Neuronal stem cell (in vitro differentiated cells): ENCODE measurements around the gene MYCBPAP.

Experiments used
- DNase-seq: peaks from one replicate; pipeline ENCODE4 v3.0.0-alpha.2; 2013; ENCODE audit warnings: low spot score
- H2AFZ ChIP-seq: one replicate; pipeline ENCODE4 v1.6.1; 2013; ENCODE audit warnings: mild to moderate bottlenecking, low read length, inconsistent platforms
- H2AK5ac ChIP-seq: 2 replicates; pipeline ENCODE4 v1.6.1; 2013; ENCODE audit warnings: low read depth, mild to moderate bottlenecking, inconsistent platforms, low read length, moderate library complexity, mixed read lengths
- H2BK120ac ChIP-seq: 2 replicates; pipeline ENCODE4 v1.6.1; 2013; ENCODE audit warnings: low read depth, mild to moderate bottlenecking, inconsistent platforms, low read length, moderate library complexity, mixed read lengths
- H2BK12ac ChIP-seq: one replicate; pipeline ENCODE4 v1.6.1; 2013; ENCODE audit warnings: low read length, inconsistent platforms
- H2BK15ac ChIP-seq: 2 replicates; pipeline ENCODE4 v1.6.1; 2013; ENCODE audit warnings: mild to moderate bottlenecking, low read length, inconsistent platforms, mixed read lengths
- H2BK5ac ChIP-seq: one replicate; pipeline ENCODE4 v1.6.1; 2013; ENCODE audit warnings: inconsistent platforms, mild to moderate bottlenecking, low read length, moderate library complexity
- H3K14ac ChIP-seq: one replicate; pipeline ENCODE4 v1.6.1; 2013; ENCODE audit warnings: low read length, inconsistent platforms
- H3K18ac ChIP-seq: 2 replicates; pipeline ENCODE4 v1.6.1; 2013; ENCODE audit warnings: low read length, inconsistent platforms
- H3K23ac ChIP-seq: 2 replicates; pipeline ENCODE4 v1.6.1; 2013; ENCODE audit warnings: low read depth, mild to moderate bottlenecking, mixed read lengths, low read length, inconsistent platforms; ENCODE audit not compliant: poor library complexity
- H3K27ac ChIP-seq: replicated peaks from 3 replicates; pipeline ENCODE4 v1.5.1; 2013; ENCODE audit warnings: low read length, inconsistent platforms
- H3K27me3 ChIP-seq, 3 experiments: 2 replicates each; pipeline ENCODE4 v1.6.1; 2013; ENCODE audit warnings: low read length in 3 of 3, mild to moderate bottlenecking in 2 of 3, inconsistent platforms in 1 of 3, low read depth in 1 of 3, mixed read lengths in 1 of 3, moderate library complexity in 1 of 3; ENCODE audit not compliant: control insufficient read depth in 3 of 3, insufficient read depth in 3 of 3
- H3K36me3 ChIP-seq, 2 donors: replicated peaks in 1 of 2; 2 replicates each; pipeline ENCODE4 v1.6.1; 2013; ENCODE audit warnings: low read length in 2 of 2; ENCODE audit not compliant: control insufficient read depth in 2 of 2, insufficient read depth in 2 of 2
- H3K4ac ChIP-seq: 2 replicates; pipeline ENCODE4 v1.6.1; 2013; ENCODE audit warnings: inconsistent platforms, mild to moderate bottlenecking, low read length, moderate library complexity
- H3K4me1 ChIP-seq, 2 donors: 1 replicate in 1 of 2; 2 replicates in 1 of 2; pipeline ENCODE4 v1.6.1; 2013; ENCODE audit warnings: low read length in 2 of 2, low read depth in 1 of 2; ENCODE audit not compliant: control insufficient read depth in 2 of 2, insufficient read depth in 1 of 2
- H3K4me2 ChIP-seq: one replicate; pipeline ENCODE4 v1.6.1; 2013; ENCODE audit warnings: mild to moderate bottlenecking, low read length, inconsistent platforms; ENCODE audit not compliant: insufficient read depth, poor library complexity, severe bottlenecking
- H3K4me3 ChIP-seq, 2 donors: 2 replicates each; pipeline ENCODE4 v1.5.1; 2013; ENCODE audit warnings: low read length in 2 of 2, mild to moderate bottlenecking in 2 of 2, inconsistent platforms in 1 of 2, moderate library complexity in 1 of 2
- H3K79me1 ChIP-seq: one replicate; pipeline ENCODE4 v1.6.1; 2013; ENCODE audit warnings: low read depth, mild to moderate bottlenecking, inconsistent platforms, low read length, moderate library complexity
- H3K9ac ChIP-seq: one replicate; pipeline ENCODE4 v1.6.1; 2013; ENCODE audit warnings: mild to moderate bottlenecking, low read depth, low read length, inconsistent platforms; ENCODE audit not compliant: poor library complexity
- H3K9me3 ChIP-seq, 2 donors: replicated peaks in 1 of 2; 2 replicates each; pipeline versions ENCODE3 to v1.6.1; 2013; ENCODE audit warnings: low read length in 2 of 2, mild to moderate bottlenecking in 2 of 2, inconsistent platforms in 1 of 2, low read depth in 1 of 2, mixed read lengths in 1 of 2, moderate library complexity in 1 of 2; ENCODE audit not compliant: control insufficient read depth in 2 of 2, insufficient read depth in 1 of 2
- H4K8ac ChIP-seq: one replicate; pipeline ENCODE4 v1.6.1; 2013; ENCODE audit warnings: low read depth, mild to moderate bottlenecking, inconsistent platforms, low read length, moderate library complexity
- H4K91ac ChIP-seq: one replicate; pipeline ENCODE4 v1.6.1; 2013; ENCODE audit warnings: low read length, low read depth, mild to moderate bottlenecking, inconsistent platforms; ENCODE audit not compliant: poor library complexity
- WGBS, 2 donors: extraction: QIAGEN DNeasy Blood & Tissue Kit; methylation state at CpG; one replicate each; pipeline ENCODE4 v1.1.7; 2013; ENCODE audit warnings: missing lambda C conversion rate in 2 of 2, mixed read lengths in 1 of 2; ENCODE audit not compliant: insufficient read length in 2 of 2, insufficient replicate concordance in 1 of 2; ENCODE audit errors: extremely low coverage in 2 of 2; 5-methylcytosine and 5-hydroxymethylcytosine counted together

Gene MYCBPAP

DNA sequence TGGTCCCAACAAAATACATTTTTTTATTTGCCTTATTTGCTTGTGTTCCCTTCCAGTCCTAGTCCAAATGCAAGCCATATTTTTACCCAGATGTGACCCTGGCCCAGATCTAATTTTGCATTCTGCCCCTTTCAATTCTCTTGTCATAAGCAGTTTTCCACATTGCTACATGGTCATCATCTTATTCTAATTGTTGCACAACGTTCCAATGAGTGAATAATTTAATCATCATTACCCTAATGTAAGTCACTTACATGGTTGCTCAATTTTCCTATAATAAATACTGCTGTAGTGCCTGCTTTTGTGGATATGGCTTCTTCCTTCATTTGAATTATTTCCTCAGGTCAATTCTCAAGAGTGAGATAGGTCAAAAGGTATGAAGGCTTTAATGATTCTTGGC, 16.7 kb upstream of the MYCBPAP start:
- H3K9ac ChIP-seq: no peak overlapping the region
- no peak overlapping the region for H2AK5ac ChIP-seq
- H3K36me3 ChIP-seq: no peaks in the 10 kb centered on the region
- no peak overlapping the region for H3K14ac ChIP-seq
- H2BK120ac ChIP-seq: no peak overlapping the region
- no CpG with 5 or more reads among the region's 1 CpG for WGBS, 2 donors
- no peak for DNase-seq
- H4K91ac ChIP-seq: no peak overlapping the region
- H2BK5ac ChIP-seq: no peak overlapping the region
- no peaks in the 10 kb centered on the region for H3K27me3 ChIP-seq
- H3K79me1 ChIP-seq: no peaks in the 10 kb centered on the region
- H3K4me2 ChIP-seq: no peak overlapping the region
- H2BK12ac ChIP-seq: no peak overlapping the region
- H3K23ac ChIP-seq: no peak overlapping the region
- no peak overlapping the region for H4K8ac ChIP-seq
- no peak overlapping the region for H3K27ac ChIP-seq
- H3K18ac ChIP-seq: no peak overlapping the region
- H3K4me3 ChIP-seq: no peak overlapping the region
- no peaks in the 10 kb centered on the region for H3K9me3 ChIP-seq
- no peaks in the 10 kb centered on the region for H3K4me1 ChIP-seq
- no peak overlapping the region for H2BK15ac ChIP-seq
- H2AFZ ChIP-seq: no peak overlapping the region
- no peak overlapping the region for H3K4ac ChIP-seq

DNA sequence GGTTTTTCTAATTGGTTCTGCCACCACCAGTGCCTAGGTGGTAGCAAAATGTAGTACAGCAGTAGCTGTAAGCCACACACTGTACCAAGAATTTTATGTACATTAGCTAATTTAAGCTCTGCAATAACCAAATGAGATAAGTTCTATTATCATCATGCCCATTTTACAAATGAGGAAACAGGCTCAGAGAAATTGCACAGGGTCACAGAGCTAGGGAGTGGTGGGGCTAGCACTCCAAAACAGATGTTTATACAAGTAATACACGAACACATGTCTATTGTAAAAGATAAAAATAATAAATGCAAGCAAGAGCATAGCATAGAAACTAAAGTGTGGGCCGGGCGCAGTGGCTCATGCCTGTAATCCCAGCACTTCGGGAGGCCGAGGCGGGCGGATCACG, 16.0 kb upstream of the MYCBPAP start:
- Histone ChIP-seq H3K9ac (no peak overlapping the region), H3K18ac (no peak overlapping the region), H3K4ac (no peak overlapping the region), H2BK5ac (no peak overlapping the region), H3K27ac (no peak overlapping the region), H4K8ac (no peak overlapping the region), H3K23ac (no peak overlapping the region), H3K79me1 (no peaks in the 10 kb centered on the region), H3K14ac (no peak overlapping the region), H2BK15ac (no peak overlapping the region), H3K4me3 (no peak overlapping the region), H2AK5ac (no peak overlapping the region), H2BK12ac (no peak overlapping the region), H3K27me3 (no peaks in the 10 kb centered on the region), H2BK120ac (no peak overlapping the region), H3K9me3 (no peaks in the 10 kb centered on the region), H2AFZ (no peak overlapping the region), H4K91ac (no peak overlapping the region), H3K36me3 (no peaks in the 10 kb centered on the region), H3K4me1 (no peaks in the 10 kb centered on the region), H3K4me2 (no peak overlapping the region)
- no CpG with 5 or more reads among the region's 8 CpGs for WGBS, 2 donors
- no peak for DNase-seq

DNA sequence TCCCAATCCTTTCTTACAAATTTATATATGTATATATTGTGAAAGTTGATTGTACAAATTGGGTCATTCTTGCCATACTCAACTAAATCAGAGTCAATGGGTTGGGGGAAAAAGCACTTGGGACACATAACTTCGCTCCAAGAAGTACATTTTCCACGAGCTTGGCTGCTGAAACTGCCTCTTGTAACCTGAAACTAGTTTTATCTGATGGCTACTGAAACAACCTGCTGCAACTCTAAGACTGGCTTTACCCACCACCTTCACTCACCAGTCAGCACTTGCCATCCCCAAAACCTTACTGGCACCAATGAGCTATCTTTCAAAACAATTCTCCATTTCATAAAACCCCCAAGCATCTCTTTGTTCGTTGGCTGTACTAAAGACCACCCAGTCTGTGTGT, 14.5 kb upstream of the MYCBPAP start:
- WGBS, 2 donors: no CpG with 5 or more reads among the region's 3 CpGs
- no peak overlapping the region for H4K8ac ChIP-seq

DNA sequence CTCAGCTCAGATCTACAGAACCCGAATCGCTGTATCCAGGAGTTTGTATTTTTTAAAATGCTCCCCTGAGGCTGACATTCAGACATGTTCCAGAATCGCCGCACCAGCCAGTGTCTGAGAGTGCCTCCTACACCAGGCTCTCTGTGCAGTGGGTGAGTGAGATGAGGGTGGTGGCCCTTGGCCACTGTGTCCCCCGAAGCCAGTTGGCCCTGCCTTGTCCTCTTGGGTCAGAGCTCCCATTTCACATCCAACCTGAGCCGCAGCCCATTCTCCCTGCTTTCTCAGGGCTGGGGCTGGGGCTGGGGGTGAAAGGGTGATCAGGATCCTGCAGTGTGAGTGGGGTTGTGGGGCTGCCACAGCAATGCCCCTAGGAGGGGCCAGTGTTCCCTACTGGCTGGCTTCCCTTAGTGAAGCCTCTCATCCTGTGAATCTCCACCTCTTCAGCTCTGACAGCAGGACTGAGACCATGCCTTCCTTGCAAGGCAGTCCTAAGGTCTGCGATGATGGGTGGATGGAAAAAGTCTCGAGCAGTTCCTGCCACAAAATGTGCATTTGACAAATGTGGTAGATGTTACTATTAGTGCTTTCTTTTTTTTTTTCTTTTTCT, 12.9 kb upstream of the MYCBPAP start:
- no peak for DNase-seq
- Histone ChIP-seq H3K4ac (no peak overlapping the region), H2BK5ac (no peak overlapping the region), H2BK12ac (no peak overlapping the region), H3K36me3 (no peaks in the 10 kb centered on the region), H3K14ac (no peak overlapping the region), H3K79me1 (no peaks in the 10 kb centered on the region), H3K23ac (no peak overlapping the region), H2BK15ac (no peak overlapping the region), H3K4me3 (no peak overlapping the region), H3K27ac (no peak overlapping the region), H4K91ac (no peak overlapping the region), H3K9me3 (no peaks in the 10 kb centered on the region), H2AK5ac (no peak overlapping the region), H3K27me3 (no peaks in the 10 kb centered on the region), H2BK120ac (no peak overlapping the region), H3K4me2 (no peak overlapping the region), H4K8ac (no peak overlapping the region), H2AFZ (no peak overlapping the region), H3K4me1 (no peaks in the 10 kb centered on the region), H3K18ac (no peak overlapping the region), H3K9ac (no peak overlapping the region)
- no CpG with 5 or more reads among the region's 8 CpGs for WGBS, 2 donors

More for the DNA sequence above, 14.5 kb upstream of the MYCBPAP start:
- Histone ChIP-seq H4K91ac (no peak overlapping the region), H2AK5ac (no peak overlapping the region), H3K36me3 (no peaks in the 10 kb centered on the region), H3K4ac (no peak overlapping the region), H2AFZ (peak overlapping the region; percentile 51), H2BK15ac (no peak overlapping the region), H2BK5ac (no peak overlapping the region), H2BK120ac (no peak overlapping the region), H3K27ac (no peak overlapping the region), H3K23ac (no peak overlapping the region), H3K4me1 (no peaks in the 10 kb centered on the region), H3K27me3 (no peaks in the 10 kb centered on the region), H3K18ac (no peak overlapping the region), H3K4me2 (no peak overlapping the region), H3K14ac (no peak overlapping the region), H3K4me3 (no peak overlapping the region), H3K9ac (no peak overlapping the region), H2BK12ac (no peak overlapping the region), H3K9me3 (no peaks in the 10 kb centered on the region), H3K79me1 (no peaks in the 10 kb centered on the region)
- DNase-seq: no peak
